ENCODE results near the gene ACSL6.
"Not testable (repeated sequence)": the region's sequence is repeated elsewhere in the genome, so short reads cannot be mapped to it uniquely, and the experiment has no call there.

ACSL6 gene

DNA sequence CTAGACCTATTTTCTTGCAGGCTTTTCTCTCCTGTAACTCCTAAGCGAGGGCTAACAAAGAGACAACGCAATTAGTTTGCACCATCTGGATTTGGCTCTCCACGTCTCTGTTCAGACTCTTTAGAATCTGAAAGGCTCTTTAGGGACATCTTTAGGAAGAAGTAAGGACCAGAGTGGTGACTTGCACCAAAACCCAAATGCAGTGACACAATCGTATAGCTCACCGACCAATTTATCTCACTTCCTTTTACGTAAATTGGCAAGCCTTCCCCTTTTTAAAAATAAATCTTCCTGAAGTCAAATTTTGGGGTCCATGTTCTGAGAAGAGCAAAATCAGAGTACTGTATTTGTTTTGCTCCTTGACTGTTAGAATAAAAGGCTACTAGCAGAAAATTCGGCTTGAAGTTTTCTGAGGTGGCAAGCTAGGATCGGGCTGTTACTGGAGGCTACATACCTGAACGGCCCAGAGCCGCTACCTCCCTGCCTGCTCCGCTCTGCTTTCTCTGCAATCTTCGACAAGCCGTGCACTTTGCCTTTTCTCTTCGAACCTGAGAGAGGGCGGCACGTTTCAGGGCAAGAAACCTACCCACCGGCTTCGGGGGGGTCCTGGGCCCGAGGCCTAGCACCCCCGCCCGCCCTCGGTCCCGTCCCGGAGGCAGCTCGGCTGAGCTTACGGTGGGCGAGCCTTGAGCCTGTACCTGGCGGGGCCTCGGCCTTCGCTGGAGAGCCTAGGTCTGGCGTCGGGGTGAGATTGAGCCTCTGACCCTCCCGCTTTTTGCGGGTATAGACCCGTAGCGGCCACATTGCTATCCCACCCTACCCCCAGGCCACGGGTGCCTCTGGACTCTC lies 66.5 kb downstream of the ACSL6 start:
- no peak for DNase-seq (ENCODE audit: low read depth, low spot score)

DNA sequence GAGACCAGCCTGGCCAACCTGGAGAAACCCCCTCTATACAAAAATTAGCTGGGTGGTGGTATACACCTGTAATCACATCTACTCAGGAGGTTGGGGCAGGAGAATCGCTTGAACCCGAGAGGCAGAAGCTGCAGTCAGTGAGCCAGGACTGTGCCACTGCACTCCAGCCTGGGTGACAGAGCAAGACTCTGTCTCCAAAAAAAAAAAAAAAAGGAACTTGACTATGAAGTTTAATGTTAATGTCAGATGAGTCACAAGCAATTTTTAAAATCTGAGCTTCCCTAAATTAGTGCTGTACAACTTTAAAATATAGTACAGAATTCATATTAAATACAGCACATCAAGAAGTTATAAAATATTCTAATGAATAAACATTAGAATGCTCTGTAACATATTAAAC lies 67.5 kb downstream of the ACSL6 start:
- no peak for DNase-seq (ENCODE audit: low read depth, low spot score)

DNA sequence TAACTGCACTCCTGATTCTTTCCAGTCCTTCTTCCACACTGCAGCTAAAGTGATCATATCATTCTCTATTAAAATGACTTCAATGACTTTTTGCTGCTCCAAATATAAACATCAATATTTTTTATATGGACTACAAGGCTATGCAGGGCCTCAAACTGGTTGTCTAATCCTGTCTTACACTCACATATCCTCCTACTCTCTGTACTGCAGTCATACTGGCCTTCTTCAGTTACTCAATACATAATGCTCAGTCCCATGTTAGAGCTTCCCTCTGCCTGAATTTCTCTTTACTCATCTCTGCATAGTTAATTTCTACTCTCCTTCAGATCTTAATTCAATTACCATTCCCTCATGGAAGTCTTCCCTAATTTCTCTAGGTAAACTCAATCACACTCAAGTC lies 69.4 kb downstream of the ACSL6 start:
- no peak for DNase-seq (ENCODE audit: low read depth, low spot score)

DNA sequence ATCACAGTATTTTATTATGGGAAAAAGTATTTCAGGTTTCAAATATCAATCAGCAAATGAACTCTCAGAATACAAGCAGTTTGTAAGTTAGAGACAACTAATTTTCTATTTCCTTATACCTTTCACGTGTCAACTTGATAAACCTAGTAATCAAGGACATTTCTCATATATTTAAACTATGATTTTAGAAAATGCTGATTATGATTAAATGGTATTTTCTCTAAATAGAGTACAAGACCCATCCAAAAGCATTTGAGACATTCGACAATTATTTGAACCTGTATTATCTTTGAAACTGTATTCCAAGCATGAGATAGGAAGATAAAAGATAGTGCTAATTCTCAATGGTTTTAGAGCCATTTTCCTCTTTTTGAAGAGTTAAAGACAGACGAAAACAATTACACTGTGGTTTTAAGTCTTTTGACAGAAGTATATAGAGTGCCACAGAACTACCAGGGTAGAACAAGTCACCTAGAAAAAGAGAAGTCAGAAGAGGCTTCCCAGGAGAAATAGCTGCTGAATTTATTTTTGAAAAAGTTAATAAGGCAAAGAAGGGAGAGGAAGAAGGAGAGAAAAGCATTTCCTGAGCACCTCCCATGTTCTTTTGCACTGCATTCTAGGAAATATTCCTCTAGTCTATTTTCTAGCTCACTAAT lies 71.6 kb downstream of the ACSL6 start:
- DNase-seq (ENCODE audit: low read depth, low spot score) = no peak

DNA sequence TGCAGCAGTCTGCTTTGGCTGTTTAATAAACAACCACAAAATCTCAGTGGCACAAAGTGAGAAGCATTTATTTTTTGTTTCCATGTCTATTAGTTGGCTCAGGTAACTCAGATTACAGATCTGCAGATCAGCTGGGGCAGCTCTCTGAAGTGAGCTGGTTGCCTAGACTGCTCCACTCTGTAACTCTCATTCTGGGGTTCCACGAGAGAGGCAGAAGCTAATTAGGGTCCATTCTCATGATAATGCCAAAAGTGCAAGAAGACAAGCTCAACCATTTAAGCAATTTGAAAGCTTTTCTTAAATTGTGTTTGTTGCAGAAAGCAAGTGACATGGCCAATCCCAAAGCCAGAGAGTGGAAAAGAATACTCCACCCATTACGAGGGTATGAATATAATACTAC lies 79.2 kb downstream of the ACSL6 start:
- DNase-seq (ENCODE audit: low read depth, low spot score) = no peak

DNA sequence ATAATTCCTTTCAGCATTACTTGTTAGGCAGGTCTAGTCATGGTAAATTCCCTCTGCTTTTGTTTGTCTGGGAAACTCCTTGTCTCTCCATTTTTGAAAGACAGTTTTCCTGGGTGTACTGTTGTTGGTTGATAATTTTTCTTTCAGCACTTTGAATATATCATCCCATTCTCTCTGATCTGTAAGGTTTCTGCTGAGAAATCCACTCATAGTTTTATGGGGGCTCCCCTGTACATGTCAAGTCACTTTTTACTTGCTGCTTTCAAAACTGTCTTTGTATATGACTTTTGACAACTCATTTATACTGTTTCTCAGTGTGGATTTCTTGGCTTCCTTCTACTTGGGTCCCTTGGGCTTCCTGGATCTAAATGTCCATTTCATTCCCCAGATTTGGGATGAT lies 82.5 kb downstream of the ACSL6 start:
- no peak for DNase-seq (ENCODE audit: low read depth, low spot score)

DNA sequence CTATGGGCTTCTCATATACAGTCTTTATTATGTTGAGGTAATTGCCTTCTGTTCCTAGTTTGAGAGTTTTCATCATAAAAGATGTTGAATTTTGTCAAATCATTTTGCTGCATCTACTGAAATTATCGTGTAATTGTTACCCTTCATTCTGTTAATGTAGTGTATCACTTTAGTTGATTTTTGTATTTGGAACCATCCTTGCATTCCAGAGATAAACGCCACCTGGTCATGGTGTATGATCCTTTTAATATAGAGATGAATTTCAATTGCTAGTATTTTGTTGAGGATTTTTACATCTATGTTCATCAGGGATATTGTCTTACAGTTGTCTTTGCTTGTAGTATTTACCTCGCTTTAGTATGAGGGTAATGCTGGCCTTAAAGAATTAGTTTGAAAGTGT lies 85.3 kb downstream of the ACSL6 start:
- no peak for DNase-seq (ENCODE audit: low read depth, low spot score)

DNA sequence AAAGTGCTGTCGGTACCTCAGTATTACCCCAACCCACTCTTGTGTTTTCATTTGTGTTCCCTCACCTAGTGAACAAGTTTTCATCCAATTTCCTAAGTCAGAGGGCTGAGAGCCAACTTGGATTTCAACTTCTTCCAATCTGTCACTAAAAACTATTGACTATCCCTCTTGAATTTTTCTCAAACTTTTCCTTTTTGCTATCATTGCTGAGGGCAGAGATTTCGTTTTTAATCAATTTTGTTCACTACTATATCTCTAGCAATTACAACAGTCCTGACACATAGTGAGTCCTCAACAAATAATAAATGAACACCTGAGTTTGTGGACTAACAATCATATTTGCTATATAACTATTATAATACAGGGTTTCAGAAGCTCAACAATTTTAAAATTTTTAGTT lies 95.0 kb downstream of the ACSL6 start:
- no peak for DNase-seq (ENCODE audit: low read depth, low spot score)

DNA sequence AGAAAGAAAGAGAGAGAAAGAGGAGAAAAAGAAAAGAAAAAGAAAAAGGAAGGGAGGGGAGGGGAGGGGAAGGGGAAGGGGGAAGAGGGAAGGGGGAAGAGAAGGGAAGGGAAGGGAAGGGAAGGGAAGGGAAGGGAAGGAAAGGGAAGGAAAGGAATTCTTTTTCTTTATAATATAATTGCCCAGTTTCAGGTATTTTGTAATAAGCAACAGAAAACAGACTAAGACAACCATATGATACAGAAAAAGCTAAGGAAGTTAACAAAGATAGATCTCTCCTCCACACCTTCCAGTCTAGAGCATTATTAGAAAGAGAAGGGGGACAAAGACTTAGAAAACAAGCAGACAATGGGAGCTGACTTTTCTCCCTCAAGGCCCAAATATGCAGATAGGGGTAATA lies 97.0 kb downstream of the ACSL6 start:
- no peak for DNase-seq (ENCODE audit: low read depth, low spot score)

DNA sequence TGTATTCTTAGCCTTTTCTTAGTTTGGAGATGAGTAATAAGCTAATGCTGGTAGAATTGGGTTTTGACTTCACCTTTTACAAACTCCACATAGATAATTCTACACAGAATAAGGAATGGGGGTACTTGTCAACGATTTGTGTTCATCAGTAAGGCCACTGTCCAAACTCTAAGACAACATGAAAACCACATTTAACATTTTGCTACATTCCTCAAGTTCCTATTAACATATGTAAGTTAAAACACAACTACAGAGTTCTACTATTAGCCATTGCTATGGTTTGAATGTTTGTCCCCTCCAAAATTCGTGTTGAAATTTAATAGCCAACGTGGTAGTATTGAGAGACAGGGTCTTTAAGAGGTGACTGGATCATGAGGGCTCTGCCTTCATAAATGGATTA lies 97.9 kb downstream of the ACSL6 start:
- DNase-seq (ENCODE audit: low read depth, low spot score) = no peak

DNA sequence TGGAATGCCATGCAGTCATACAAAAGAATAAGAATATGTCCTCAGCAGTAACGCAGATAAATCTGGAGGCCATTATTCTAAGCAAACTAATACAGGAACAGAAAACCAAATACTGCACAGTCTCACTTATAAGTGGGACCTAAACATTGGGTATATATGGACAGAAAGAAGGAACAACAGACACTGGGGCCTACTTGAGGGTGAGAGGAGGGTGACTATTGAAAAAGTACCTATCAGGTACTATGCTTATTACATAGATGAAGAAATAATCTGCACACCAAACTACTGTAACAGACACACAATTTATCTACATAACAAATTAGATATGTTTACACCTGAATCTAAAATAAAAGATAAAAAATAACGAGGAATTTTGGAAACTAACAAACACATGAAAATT lies 104.8 kb downstream of the ACSL6 start:
- DNase-seq (ENCODE audit: low read depth, low spot score) = no peak

DNA sequence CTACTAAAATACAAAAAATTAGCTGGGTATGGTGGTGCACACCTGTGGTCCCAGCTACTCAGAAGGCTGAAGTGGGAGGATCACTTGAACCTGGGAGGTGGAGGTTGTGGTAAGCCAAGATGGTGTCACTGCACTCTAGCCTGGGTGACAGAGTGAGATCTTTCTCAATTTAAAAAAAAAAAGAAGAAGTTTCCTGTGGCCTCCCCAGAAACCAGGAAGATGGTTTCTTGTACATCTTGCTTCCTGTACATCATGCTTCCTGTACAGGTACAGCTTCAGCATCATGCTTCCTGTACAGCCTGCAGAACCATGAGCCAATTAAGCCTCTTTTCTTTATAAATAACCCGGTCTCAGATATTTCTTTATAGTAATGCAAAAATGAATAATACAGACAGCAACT lies 109.2 kb downstream of the ACSL6 start:
- not testable (repeated sequence) for DNase-seq (ENCODE audit: low read depth, low spot score)

Data from ELF-1 (cell line).